ENCODE data around the gene ARMC3. TPM values are rescaled to one million over a fixed set of nuclear protein-coding genes. Genes with fewer than 3 reads are reported as not detected.

ARMC3 gene
- total and polyA plus RNA-seq, 8 donors = 1.6 to 10.0 (median 8.4) TPM; not detected in 1

DNA sequence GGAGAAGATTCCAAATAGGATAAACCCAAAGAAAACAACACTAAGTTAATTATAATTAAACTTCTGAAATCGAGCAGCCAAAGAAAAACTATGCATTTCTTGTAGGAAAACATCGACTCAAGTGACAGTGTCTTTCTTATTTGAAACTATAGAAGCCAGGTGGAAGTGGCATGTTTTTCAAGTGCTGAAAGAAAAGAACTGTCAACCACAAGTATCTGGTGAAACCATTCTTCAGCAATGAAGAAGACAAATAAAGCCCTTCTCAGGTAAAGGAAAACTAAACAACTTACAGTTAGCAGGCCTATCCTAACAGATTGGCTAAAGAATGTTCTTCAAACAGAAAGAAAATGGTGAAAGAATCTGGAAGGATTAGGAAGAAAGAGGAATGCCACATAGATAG is 96.1 kb downstream of the ARMC3 start:
- TF ChIP-seq, protein P1, sequence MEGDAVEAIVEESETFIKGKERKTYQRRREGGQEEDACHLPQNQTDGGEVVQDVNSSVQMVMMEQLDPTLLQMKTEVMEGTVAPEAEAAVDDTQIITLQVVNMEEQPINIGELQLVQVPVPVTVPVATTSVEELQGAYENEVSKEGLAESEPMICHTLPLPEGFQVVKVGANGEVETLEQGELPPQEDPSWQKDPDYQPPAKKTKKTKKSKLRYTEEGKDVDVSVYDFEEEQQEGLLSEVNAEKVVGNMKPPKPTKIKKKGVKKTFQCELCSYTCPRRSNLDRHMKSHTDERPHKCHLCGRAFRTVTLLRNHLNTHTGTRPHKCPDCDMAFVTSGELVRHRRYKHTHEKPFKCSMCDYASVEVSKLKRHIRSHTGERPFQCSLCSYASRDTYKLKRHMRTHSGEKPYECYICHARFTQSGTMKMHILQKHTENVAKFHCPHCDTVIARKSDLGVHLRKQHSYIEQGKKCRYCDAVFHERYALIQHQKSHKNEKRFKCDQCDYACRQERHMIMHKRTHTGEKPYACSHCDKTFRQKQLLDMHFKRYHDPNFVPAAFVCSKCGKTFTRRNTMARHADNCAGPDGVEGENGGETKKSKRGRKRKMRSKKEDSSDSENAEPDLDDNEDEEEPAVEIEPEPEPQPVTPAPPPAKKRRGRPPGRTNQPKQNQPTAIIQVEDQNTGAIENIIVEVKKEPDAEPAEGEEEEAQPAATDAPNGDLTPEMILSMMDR (IDR thresholded peaks at IDR 0.05) = no peak

DNA sequence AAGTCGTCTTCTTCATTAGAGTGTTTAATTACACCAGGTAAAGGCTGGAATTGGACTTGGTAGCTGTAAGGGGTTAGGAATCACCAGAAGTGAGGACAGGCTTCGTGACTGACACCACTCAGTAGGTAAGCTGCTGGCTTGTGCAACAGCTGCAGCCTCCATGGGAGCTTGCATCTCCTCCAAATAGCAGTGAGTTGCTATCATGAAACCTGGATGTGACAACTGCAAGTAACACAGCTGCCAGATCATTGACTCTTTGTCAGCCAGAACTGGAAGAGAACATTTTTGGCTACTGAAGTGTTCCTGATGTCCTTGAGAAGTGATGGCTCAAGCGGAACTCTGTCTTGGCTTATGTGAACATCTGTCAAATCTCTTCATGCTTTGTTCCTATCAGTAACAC is 103.5 kb downstream of the ARMC3 start:
- no peaks in the 10 kb centered on the region for H3K9me3 ChIP-seq
- intact Hi-C loops (cut with DNase I) = no loop called here
- no peaks in the 10 kb centered on the region for H3K36me3 ChIP-seq

More for the DNA sequence above, 96.1 kb downstream of the ARMC3 start:
- intact Hi-C loops (cut with DNase I) = no loop called here
- Histone ChIP-seq H3K4me1 (no peaks in the 10 kb centered on the region), H3K36me3 (no peaks in the 10 kb centered on the region), H3K27me3 (peaks cover 0 to 12% of the 10 kb centered on the region in 2 donors), H3K27ac (no peak overlapping the region), H3K4me3 (no peak overlapping the region), H3K9me3 (peaks cover 0 to 19% of the 10 kb centered on the region in 2 donors)
- no peak for DNase-seq
- ATAC-seq = no peak

DNA sequence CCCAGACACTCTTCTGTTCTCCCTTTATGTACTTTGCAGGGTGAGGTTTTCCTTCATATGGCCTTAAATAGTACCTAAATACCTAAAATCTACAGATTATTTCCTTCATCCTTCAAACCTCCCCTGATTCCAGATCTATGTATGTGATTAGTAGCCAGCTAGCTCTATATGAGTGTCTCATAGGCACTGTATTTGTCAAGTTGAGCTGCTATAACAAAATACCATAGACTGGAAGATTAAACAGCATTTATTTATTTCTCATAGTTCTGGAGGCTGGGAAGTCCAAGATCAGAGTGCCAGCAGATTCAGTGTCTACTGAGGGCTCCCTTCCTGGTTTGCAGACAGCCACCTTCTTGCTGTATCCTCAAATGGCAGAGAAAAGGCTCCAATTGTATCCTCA is 106.9 kb downstream of the ARMC3 start:
- H3K36me3 ChIP-seq = no peaks in the 10 kb centered on the region
- peaks cover 3 to 5% of the 10 kb centered on the region in 2 donors for H3K27me3 ChIP-seq
- no peaks in the 10 kb centered on the region for H3K9me3 ChIP-seq
- no peak for ATAC-seq
- TF ChIP-seq, protein P1 (IDR thresholded peaks at IDR 0.05) = no peak
- no peak overlapping the region for H3K27ac ChIP-seq
- no peaks in the 10 kb centered on the region for H3K4me1 ChIP-seq
- intact Hi-C loops (cut with DNase I) = no loop called here
- H3K4me3 ChIP-seq = no peak overlapping the region
- no peak for DNase-seq

More for the DNA sequence above, 103.5 kb downstream of the ARMC3 start:
- Histone ChIP-seq H3K4me1 (no peaks in the 10 kb centered on the region), H3K4me3 (no peak overlapping the region), H3K27me3 (peaks cover 3 to 5% of the 10 kb centered on the region in 2 donors), H3K27ac (no peak overlapping the region)
- TF ChIP-seq, protein P1 (IDR thresholded peaks at IDR 0.05) = no peak
- DNase-seq (no peak), ATAC-seq (no peak)

DNA sequence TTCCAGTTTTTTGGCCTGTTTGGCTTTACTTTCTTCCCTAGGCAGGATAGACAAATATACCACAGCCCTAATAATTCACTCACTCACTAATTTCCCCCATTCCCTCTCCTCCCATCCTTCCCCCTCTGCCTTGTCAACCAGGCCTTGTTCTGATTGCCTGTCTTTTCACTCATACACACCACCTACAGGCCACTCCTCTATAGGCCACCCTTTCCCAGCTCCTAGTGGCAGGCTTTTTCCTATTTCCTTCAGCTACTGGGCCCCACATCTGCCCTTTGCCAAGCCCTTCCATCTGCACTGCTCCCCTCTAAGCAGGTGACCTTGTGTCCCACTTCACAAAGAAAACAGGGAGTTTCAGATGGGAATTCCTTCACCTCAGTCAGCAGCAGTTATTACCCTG is 107.7 kb downstream of the ARMC3 start:
- intact Hi-C loops (cut with DNase I) = no loop called here
- no peak for DNase-seq
- H3K9me3 ChIP-seq = no peaks in the 10 kb centered on the region

DNA sequence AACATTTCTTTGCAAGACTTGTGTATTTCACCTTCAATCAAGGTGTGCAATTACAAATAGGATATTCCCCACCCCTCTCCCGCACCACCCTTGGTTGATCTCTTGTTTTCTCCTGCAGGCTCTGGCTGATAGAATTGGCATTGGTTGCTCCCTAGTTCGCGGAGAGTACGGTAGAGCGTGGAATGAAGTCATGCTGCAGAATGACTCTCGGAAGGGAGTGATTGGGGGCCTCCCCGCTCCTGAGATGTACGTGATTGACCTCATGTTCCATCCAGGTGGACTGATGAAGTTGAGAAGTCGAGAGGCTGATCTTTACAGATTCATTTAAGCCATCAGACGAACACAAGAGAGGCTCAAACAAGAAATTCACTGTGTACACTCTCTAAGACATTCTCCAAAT is 109.3 kb downstream of the ARMC3 start:
- no peak for ATAC-seq
- no peaks in the 10 kb centered on the region for H3K4me1 ChIP-seq
- TF ChIP-seq, protein P1 (IDR thresholded peaks at IDR 0.05) = no peak

More for the DNA sequence above, 107.7 kb downstream of the ARMC3 start:
- H3K4me1 ChIP-seq = no peaks in the 10 kb centered on the region
- TF ChIP-seq, protein P1 (IDR thresholded peaks at IDR 0.05) = no peak
- no peak for ATAC-seq
- H3K27ac ChIP-seq = no peak overlapping the region
- H3K36me3 ChIP-seq = no peaks in the 10 kb centered on the region
- no peak overlapping the region for H3K4me3 ChIP-seq
- H3K27me3 ChIP-seq = peaks cover under 1 to 5% of the 10 kb centered on the region in 2 donors

More for the DNA sequence above, 109.3 kb downstream of the ARMC3 start:
- Histone ChIP-seq H3K4me3 (no peak overlapping the region), H3K36me3 (no peaks in the 10 kb centered on the region), H3K27me3 (no peaks in the 10 kb centered on the region), H3K9me3 (no peaks in the 10 kb centered on the region), H3K27ac (no peak overlapping the region)
- intact Hi-C loops (cut with DNase I) = no loop called here
- DNase-seq = no peak

Data from left lung (tissue), 10 donors.